SK-N-SH (cell line): ENCODE data around the gene PARP15.

ENCODE experiments used
- CTCF ChIP-seq: fragments of 200-600 bp; sonication (generic); IDR thresholded peaks from 2 replicates; pipeline ENCODE4 v1.6.1; 2017; ENCODE audit warnings: antibody characterized with exemption, mild to moderate bottlenecking, moderate library complexity
- MXI1 ChIP-seq: IDR thresholded peaks from 2 replicates; pipeline ENCODE4 v1.6.1; 2012; ENCODE audit warnings: mild to moderate bottlenecking, low read depth, low read length, improper control_type of control experiment
- RAD21 ChIP-seq: IDR thresholded peaks from 2 replicates; pipeline ENCODE4 v1.6.1; 2012; ENCODE audit warnings: mild to moderate bottlenecking, low read length
- TEAD4 ChIP-seq: IDR thresholded peaks from 2 replicates; pipeline ENCODE4 v1.4.0; 2012; ENCODE audit warnings: mild to moderate bottlenecking, borderline replicate concordance; ENCODE audit not compliant: insufficient read depth

GRCh38 chr3:122619040-122619439 lies 41.6 kb downstream of the PARP15 start:
- TF ChIP-seq MXI1 (no peak), TEAD4 (no peak), RAD21 (no peak), CTCF (no peak)
